ENCODE results near the gene TMEM88.

DNA sequence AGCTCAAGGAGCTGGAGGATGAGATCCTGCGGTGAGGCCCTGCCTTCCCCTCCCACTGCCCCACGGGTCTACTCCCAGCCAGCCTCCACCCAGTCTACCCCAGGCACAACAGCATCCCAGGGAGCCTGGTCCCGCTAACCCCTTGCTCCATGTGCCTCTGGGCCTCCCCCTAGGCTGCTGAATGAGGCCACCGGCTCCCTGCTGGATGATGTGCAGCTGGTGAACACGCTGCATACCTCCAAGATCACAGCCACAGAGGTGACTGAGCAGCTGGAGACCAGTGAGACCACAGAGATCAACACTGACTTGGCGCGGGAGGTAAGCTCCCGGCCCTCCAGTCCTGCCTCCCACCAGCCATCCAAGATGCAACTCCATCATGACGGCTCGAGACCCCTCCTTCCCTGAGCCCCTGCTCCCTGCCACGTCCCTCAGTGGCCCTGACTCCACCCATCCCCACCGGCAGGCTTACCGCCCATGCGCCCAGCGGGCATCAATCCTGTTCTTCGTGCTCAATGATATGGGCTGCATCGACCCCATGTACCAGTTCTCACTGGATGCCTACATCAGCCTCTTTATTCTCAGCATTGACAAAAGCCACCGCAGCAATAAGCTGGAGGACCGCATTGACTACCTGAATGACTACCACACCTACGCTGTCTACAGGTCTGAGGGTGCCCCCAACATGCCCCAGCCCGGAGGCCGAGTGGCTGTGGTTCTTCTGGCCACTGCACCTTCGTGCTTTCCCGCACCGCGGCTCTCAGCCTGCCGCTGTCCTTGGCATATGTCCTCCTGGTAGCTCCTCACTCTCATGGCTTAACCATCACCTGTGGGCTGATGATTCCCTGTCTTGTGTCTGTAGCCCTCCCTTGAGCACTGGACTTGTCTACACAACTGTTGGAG is 35.9 kb upstream of the TMEM88 start:
- TF ChIP-seq, protein P1, sequence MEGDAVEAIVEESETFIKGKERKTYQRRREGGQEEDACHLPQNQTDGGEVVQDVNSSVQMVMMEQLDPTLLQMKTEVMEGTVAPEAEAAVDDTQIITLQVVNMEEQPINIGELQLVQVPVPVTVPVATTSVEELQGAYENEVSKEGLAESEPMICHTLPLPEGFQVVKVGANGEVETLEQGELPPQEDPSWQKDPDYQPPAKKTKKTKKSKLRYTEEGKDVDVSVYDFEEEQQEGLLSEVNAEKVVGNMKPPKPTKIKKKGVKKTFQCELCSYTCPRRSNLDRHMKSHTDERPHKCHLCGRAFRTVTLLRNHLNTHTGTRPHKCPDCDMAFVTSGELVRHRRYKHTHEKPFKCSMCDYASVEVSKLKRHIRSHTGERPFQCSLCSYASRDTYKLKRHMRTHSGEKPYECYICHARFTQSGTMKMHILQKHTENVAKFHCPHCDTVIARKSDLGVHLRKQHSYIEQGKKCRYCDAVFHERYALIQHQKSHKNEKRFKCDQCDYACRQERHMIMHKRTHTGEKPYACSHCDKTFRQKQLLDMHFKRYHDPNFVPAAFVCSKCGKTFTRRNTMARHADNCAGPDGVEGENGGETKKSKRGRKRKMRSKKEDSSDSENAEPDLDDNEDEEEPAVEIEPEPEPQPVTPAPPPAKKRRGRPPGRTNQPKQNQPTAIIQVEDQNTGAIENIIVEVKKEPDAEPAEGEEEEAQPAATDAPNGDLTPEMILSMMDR (IDR thresholded peaks at IDR 0.05): no peak
- TF ChIP-seq EZH2phosphoT487 (IDR thresholded peaks at IDR 0.05): no peak
- TF ChIP-seq EZH2 (IDR thresholded peaks at IDR 0.05): no peak

Data from neural progenitor cell (in vitro differentiated cells).